Neutrophil (primary cell): ENCODE results near the gene PSD2.

Experiments
- H3K27ac ChIP-seq: fragments of 200-600 bp; sonication (generic); 2 replicates; pipeline ENCODE4 v1.5.1; 2016; ENCODE audit warnings: mild to moderate bottlenecking, moderate library complexity
- H3K27me3 ChIP-seq: fragments of 200-600 bp; sonication (generic); 2 replicates; pipeline ENCODE4 v1.6.0; 2016; ENCODE audit warnings: mild to moderate bottlenecking
- H3K36me3 ChIP-seq: fragments of 200-600 bp; sonication (generic); 2 replicates; pipeline ENCODE4 v1.5.1; 2017
- H3K4me1 ChIP-seq, 2 experiments: fragments of 200-600 bp in 1 of 2; sonication (generic) in 1 of 2; 1 replicate in 1 of 2; 2 replicates in 1 of 2; pipeline versions ENCODE4 v1.5.1 to v1.6.1; 2013 to 2016; ENCODE audit warnings: low read depth in 1 of 2, low read length in 1 of 2, mild to moderate bottlenecking in 1 of 2, moderate library complexity in 1 of 2; ENCODE audit not compliant: control insufficient read depth in 1 of 2, insufficient read depth in 1 of 2
- H3K4me3 ChIP-seq, 2 experiments: fragments of 200-600 bp in 1 of 2; sonication (generic) in 1 of 2; 1 replicate in 1 of 2; 2 replicates in 1 of 2; pipeline ENCODE4 v1.5.1; 2013 to 2016; ENCODE audit warnings: low read depth in 1 of 2, low read length in 1 of 2, mild to moderate bottlenecking in 1 of 2, moderate library complexity in 1 of 2
- H3K9me3 ChIP-seq: fragments of 200-600 bp; sonication (generic); 2 replicates; pipeline ENCODE4 v1.5.1; 2016
- TF ChIP-seq, protein P1 (sequence below): fragments of 200-600 bp; sonication (generic); IDR thresholded peaks from 2 replicates; pipeline ENCODE4 v1.5.1; 2016; ENCODE audit warnings: antibody characterized with exemption

Gene PSD2

DNA sequence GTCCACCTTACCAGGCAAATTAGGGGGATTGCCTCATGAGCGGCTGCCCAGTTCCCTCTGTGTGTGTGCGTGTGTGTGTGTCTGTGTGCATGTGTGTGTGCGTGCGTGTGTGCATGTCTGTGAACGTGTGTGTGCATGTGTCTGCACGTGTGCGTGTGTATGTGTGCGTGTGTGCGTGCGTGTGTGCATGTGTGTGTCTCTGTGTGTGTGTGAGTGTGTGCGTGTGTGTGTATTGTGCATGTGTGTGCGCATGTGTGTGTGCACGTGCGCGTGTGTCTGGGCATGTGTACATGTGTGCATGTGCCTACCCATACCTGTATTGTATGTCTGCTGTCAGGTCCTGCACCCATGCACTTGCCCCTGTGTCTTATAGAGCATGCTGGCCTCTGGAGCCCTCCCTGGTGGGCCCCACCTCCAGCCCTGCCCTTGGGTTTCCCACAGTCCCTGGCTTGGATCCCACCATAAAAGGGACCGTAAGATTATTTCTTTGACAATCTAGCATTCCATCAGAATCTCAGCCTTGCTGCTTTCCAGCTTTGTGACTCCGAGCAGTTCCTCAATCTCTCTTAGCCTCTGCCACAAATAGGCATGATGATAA, 9.3 kb downstream of the PSD2 start:
- peaks cover 62% of the 10 kb centered on the region for H3K27me3 ChIP-seq
- no peaks in the 10 kb centered on the region for H3K9me3 ChIP-seq
- no peak overlapping the region for H3K4me3 ChIP-seq
- TF ChIP-seq, protein P1, sequence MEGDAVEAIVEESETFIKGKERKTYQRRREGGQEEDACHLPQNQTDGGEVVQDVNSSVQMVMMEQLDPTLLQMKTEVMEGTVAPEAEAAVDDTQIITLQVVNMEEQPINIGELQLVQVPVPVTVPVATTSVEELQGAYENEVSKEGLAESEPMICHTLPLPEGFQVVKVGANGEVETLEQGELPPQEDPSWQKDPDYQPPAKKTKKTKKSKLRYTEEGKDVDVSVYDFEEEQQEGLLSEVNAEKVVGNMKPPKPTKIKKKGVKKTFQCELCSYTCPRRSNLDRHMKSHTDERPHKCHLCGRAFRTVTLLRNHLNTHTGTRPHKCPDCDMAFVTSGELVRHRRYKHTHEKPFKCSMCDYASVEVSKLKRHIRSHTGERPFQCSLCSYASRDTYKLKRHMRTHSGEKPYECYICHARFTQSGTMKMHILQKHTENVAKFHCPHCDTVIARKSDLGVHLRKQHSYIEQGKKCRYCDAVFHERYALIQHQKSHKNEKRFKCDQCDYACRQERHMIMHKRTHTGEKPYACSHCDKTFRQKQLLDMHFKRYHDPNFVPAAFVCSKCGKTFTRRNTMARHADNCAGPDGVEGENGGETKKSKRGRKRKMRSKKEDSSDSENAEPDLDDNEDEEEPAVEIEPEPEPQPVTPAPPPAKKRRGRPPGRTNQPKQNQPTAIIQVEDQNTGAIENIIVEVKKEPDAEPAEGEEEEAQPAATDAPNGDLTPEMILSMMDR: no peak
- no peaks in the 10 kb centered on the region for H3K4me1 ChIP-seq
- no peak overlapping the region for H3K27ac ChIP-seq
- no peaks in the 10 kb centered on the region for H3K36me3 ChIP-seq

DNA sequence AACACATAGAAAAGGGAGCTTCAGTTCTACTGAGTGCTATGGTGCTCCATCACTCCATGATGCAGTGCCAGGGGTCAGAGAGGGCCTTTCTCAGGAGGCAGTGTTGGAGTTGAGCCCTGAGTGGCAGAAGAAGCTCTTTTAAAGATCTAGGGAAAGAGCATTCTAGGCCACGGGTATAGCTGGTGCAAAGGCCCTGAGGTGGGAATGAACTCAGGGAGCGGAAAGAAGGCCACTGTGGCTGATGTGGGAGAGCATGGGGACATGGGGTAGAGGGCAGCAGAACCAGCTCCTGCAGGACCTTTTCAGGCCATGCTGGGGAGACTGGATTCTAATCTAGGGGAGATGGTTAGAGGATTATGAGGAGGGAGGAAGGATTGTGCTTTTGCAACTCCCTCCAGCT, 9.9 kb downstream of the PSD2 start:
- H3K4me3 ChIP-seq: no peak overlapping the region
- H3K4me1 ChIP-seq: no peaks in the 10 kb centered on the region
- H3K36me3 ChIP-seq: no peaks in the 10 kb centered on the region
- no peaks in the 10 kb centered on the region for H3K9me3 ChIP-seq
- TF ChIP-seq, protein P1: no peak
- H3K27me3 ChIP-seq: peaks cover 55% of the 10 kb centered on the region
- no peak overlapping the region for H3K27ac ChIP-seq

DNA sequence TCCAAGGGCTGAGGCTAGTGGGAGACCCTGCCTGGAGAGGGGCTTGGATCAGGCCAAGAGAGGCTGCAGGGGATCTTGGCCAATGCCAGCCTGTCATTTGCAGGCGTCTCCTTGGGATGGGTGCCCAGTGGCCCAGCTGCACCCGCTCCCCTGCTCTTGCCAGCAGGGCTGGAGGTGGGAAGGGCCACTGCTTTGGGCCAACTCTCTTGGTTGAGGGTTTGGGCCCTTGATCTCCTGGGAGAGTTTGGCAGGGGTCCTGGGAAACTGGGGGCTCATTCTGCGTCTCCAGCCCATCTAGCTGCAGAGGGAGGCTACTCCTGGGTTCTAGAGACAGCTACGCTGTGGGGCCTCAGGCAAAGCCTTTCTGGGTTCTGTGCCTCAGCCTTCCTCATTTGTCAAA, 10.5 kb downstream of the PSD2 start:
- no peaks in the 10 kb centered on the region for H3K36me3 ChIP-seq
- H3K4me3 ChIP-seq: no peak overlapping the region
- H3K9me3 ChIP-seq: no peaks in the 10 kb centered on the region
- TF ChIP-seq, protein P1: no peak
- H3K27ac ChIP-seq: no peak overlapping the region
- no peaks in the 10 kb centered on the region for H3K4me1 ChIP-seq
- peaks cover 50% of the 10 kb centered on the region for H3K27me3 ChIP-seq

DNA sequence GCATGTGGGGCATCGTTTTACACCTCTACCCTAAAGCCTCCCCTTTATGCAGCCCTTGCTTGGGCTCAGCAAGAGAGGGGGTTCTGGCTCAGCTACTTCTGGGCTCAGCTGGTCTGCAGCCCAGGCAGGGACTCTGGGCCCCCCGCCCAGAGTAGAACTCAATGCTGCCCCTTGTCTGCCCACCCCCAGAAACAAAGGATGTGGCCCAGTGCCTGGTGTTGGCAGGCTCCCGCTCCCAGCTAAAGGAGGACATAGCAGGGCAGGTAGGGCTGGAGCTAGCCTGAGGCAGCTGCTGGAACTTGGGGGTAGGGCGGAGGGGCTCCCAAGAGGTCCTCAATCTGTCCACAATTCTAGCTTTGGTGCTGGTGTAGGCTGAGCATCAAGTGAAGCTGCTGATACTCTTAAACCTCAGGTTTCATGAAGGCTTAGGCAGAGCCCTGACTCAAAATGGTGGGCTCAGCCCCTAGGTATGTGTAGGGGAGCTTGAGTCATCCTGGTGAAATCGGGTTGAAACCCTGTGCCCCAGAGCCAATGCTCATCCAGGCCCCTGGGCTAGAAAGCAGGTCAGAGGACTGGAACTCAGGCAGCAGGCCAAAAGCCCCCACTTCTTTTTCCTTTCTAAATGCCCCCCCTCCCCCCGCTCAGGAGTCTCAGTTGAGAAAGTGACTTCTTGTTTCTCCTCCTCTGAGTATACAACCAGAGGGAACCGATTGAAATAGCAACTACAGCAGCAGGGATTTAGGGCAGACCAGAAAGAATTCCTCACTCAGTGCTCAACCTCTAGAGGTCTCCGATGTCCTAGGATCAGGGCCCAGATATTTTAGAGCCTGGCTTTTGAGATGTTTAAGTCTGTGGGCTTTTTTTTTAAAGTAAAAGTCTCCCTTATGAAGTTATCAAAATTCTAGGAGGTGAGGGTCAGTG, 11.4 kb downstream of the PSD2 start:
- Histone ChIP-seq H3K36me3 (no peaks in the 10 kb centered on the region), H3K4me3 (no peak overlapping the region), H3K27ac (no peak overlapping the region), H3K4me1 (no peaks in the 10 kb centered on the region), H3K27me3 (peaks cover 41% of the 10 kb centered on the region), H3K9me3 (no peaks in the 10 kb centered on the region)
- TF ChIP-seq, protein P1: no peak

DNA sequence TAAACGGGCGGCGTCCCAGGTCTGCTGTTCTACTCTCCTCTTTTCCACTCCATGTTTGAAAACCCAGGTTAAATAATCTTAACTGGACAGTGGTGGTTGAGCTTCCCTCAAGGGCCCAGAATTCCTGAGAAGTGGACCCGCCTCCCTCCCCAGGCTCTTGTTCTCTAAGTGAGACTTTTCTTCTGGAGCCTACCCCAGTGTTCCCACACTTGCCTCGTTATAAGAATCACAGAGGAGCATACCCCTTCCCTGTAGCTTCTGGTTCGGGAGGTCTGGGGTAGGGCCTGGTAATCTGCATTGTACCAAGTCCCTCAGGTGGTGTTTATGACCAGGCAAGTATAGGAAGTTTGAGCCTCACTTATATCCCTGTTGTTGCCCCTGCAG, 12.0 kb downstream of the PSD2 start:
- TF ChIP-seq, protein P1: no peak
- Histone ChIP-seq H3K9me3 (no peaks in the 10 kb centered on the region), H3K27me3 (peaks cover 35% of the 10 kb centered on the region), H3K36me3 (no peaks in the 10 kb centered on the region), H3K27ac (no peak overlapping the region), H3K4me3 (no peak overlapping the region), H3K4me1 (no peaks in the 10 kb centered on the region)
